Upper lobe of left lung (tissue), 4 donors: ENCODE measurements around the gene GATM.

Source experiments
- CTCF ChIP-seq, 6 experiments: fragments of 450-650 bp in 4 of 6; fragments of 200-600 bp in 2 of 6; sonication (generic) in 2 of 6; IDR thresholded peaks; one replicate each; pipeline ENCODE4 v1.5.1; 2016 to 2019; ENCODE audit warnings: antibody characterized with exemption in 6 of 6
- POLR2A ChIP-seq, 4 donors: fragments of 450-650 bp; IDR thresholded peaks; one replicate each; pipeline ENCODE4 v1.5.1; 2016 to 2017; ENCODE audit warnings: antibody characterized with exemption in 4 of 4, mild to moderate bottlenecking in 2 of 4
- POLR2AphosphoS5 ChIP-seq, 2 donors: sonication (generic); formaldehyde crosslinking; IDR thresholded peaks; one replicate each; pipeline ENCODE4 v1.5.1; 2017; ENCODE audit warnings: antibody characterized with exemption in 2 of 2

DNA sequence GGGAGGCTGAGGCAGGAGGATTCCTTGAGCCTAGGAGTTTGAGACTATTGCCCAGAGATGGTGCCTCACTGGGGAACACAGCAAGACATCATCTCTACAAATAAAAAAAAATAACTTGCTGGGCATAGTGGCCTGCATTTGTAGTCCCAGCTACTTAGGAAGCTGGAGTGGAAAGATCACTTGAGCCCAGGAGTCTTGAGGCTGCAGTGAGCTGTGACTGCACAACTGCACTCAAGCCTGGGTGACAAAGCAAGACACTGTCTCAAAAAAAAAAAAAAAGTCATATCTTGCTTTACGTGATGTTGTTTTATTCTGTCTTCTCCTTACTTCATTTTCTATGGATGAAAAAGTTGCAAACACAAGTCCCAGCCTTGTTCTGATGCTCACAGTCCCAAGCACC, 14.1 kb downstream of the GATM start:
- TF ChIP-seq POLR2A (IDR thresholded peaks at IDR 0.05) (no peak), CTCF (IDR thresholded peaks at IDR 0.05) (no peak), POLR2AphosphoS5 (IDR thresholded peaks at IDR 0.05) (no peak)
